ENCODE measurements around the gene AKAP12. TPM values are rescaled to one million over a fixed set of nuclear protein-coding genes. Genes with fewer than 3 reads are reported as not detected.

AKAP12 gene
- polyA plus RNA-seq, 1 donor from 2014 or later = 21.5 TPM

DNA sequence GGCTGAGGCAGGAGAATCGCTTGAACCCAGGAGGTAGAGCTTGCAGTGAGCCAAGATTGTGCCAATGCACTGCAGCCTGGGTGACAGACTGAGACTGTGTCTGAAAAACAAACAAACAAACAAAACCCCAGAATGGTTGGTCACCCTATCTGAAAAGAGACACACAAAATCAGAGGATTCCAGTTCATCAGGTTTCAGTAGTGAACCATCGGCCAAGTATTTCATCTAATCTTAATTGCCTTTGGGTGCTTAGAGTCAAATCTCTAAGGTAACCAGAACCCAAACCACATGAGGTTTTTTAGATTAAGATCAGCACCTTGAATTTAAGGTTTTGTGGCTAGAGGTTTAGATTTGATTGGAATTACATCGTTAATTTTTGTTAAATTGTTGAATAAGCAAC, 159.9 kb downstream of the AKAP12 start:
- Histone ChIP-seq H3K79me2 (replicated peaks; ENCODE audit: insufficient read depth, low read length) (peaks cover 72% of the 10 kb centered on the region), H3K9me2 (ENCODE audit: insufficient read depth, low read length) (no peaks in the 10 kb centered on the region), H3K9ac (ENCODE audit: low read length) (no peak overlapping the region), H3F3A (ENCODE audit: insufficient read depth, low read length, poor library complexity, severe bottlenecking) (no peaks in the 10 kb centered on the region), H3K9me3 (ENCODE audit: low read length) (no peaks in the 10 kb centered on the region), H4K20me1 (ENCODE audit: insufficient read depth) (no peaks in the 10 kb centered on the region), H3K27me3 (ENCODE audit: insufficient read depth, low read depth, low read length) (no peaks in the 10 kb centered on the region), H3K4me3 (ENCODE audit: low read length) (no peak overlapping the region), H2AFZ (ENCODE audit: low read depth, low read length) (no peak overlapping the region), H3K36me3 (ENCODE audit: insufficient read depth, low read length) (no peaks in the 10 kb centered on the region), H3K27ac (ENCODE audit: low read length) (no peak overlapping the region), H3K4me2 (ENCODE audit: low read length) (no peak overlapping the region)
- TF ChIP-seq RAD21 (conservative IDR thresholded peaks at IDR 0.05) = no peak
- TF ChIP-seq SMC3 (conservative IDR thresholded peaks at IDR 0.05; ENCODE audit: poor library complexity) = no peak
- no peak for TF ChIP-seq EZH2 (IDR thresholded peaks at IDR 0.05; ENCODE audit: borderline replicate concordance, insufficient read depth, low read length, poor library complexity, severe bottlenecking)
- TF ChIP-seq, protein P1, sequence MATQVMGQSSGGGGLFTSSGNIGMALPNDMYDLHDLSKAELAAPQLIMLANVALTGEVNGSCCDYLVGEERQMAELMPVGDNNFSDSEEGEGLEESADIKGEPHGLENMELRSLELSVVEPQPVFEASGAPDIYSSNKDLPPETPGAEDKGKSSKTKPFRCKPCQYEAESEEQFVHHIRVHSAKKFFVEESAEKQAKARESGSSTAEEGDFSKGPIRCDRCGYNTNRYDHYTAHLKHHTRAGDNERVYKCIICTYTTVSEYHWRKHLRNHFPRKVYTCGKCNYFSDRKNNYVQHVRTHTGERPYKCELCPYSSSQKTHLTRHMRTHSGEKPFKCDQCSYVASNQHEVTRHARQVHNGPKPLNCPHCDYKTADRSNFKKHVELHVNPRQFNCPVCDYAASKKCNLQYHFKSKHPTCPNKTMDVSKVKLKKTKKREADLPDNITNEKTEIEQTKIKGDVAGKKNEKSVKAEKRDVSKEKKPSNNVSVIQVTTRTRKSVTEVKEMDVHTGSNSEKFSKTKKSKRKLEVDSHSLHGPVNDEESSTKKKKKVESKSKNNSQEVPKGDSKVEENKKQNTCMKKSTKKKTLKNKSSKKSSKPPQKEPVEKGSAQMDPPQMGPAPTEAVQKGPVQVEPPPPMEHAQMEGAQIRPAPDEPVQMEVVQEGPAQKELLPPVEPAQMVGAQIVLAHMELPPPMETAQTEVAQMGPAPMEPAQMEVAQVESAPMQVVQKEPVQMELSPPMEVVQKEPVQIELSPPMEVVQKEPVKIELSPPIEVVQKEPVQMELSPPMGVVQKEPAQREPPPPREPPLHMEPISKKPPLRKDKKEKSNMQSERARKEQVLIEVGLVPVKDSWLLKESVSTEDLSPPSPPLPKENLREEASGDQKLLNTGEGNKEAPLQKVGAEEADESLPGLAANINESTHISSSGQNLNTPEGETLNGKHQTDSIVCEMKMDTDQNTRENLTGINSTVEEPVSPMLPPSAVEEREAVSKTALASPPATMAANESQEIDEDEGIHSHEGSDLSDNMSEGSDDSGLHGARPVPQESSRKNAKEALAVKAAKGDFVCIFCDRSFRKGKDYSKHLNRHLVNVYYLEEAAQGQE (IDR thresholded peaks at IDR 0.05; ENCODE audit: borderline replicate concordance) = no peak
- no peak for TF ChIP-seq TAF1 (IDR thresholded peaks at IDR 0.05; ENCODE audit: low read depth)
- TF ChIP-seq, protein P2, sequence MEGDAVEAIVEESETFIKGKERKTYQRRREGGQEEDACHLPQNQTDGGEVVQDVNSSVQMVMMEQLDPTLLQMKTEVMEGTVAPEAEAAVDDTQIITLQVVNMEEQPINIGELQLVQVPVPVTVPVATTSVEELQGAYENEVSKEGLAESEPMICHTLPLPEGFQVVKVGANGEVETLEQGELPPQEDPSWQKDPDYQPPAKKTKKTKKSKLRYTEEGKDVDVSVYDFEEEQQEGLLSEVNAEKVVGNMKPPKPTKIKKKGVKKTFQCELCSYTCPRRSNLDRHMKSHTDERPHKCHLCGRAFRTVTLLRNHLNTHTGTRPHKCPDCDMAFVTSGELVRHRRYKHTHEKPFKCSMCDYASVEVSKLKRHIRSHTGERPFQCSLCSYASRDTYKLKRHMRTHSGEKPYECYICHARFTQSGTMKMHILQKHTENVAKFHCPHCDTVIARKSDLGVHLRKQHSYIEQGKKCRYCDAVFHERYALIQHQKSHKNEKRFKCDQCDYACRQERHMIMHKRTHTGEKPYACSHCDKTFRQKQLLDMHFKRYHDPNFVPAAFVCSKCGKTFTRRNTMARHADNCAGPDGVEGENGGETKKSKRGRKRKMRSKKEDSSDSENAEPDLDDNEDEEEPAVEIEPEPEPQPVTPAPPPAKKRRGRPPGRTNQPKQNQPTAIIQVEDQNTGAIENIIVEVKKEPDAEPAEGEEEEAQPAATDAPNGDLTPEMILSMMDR (IDR thresholded peaks at IDR 0.05; ENCODE audit: poor library complexity, severe bottlenecking) = no peak

DNA sequence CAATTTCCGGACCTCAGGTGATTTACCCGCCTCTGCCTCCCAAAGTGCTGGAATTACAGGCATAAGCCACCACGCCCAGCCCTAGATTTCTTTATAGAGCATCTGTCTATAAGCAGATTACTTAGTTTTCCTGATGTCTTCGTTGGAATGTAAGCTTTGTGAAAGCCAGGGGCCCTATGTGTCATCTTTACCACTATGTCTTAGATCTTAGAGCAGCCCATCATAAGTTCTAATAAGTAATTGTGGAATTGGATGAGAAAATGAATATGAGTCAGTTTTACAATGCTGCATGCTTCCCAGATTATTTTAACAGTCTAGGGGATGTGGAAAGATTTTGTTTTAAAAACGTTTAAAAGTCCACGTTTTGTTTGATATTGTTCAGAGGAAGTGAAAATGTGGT, 160.7 kb downstream of the AKAP12 start:
- no peaks in the 10 kb centered on the region for H3K27me3 ChIP-seq (ENCODE audit: insufficient read depth, low read depth, low read length)
- H3K9ac ChIP-seq (ENCODE audit: low read length) = no peak overlapping the region
- peaks cover 64% of the 10 kb centered on the region for H3K79me2 ChIP-seq (replicated peaks; ENCODE audit: insufficient read depth, low read length)
- no peak overlapping the region for H3K4me3 ChIP-seq (ENCODE audit: low read length)
- H4K20me1 ChIP-seq (ENCODE audit: insufficient read depth) = no peaks in the 10 kb centered on the region
- H3F3A ChIP-seq (ENCODE audit: insufficient read depth, low read length, poor library complexity, severe bottlenecking) = no peaks in the 10 kb centered on the region
- H3K36me3 ChIP-seq (ENCODE audit: insufficient read depth, low read length) = no peaks in the 10 kb centered on the region
- no peak overlapping the region for H3K4me2 ChIP-seq (ENCODE audit: low read length)
- TF ChIP-seq TAF1 (IDR thresholded peaks at IDR 0.05; ENCODE audit: low read depth) (no peak), POLR2AphosphoS5 (IDR thresholded peaks at IDR 0.05) (no peak), RAD21 (conservative IDR thresholded peaks at IDR 0.05) (no peak)
- TF ChIP-seq, protein P2 (IDR thresholded peaks at IDR 0.05; ENCODE audit: poor library complexity, severe bottlenecking) = no peak
- H2AFZ ChIP-seq (ENCODE audit: low read depth, low read length) = no peak overlapping the region
- no peaks in the 10 kb centered on the region for H3K9me3 ChIP-seq (ENCODE audit: low read length)
- H3K27ac ChIP-seq (ENCODE audit: low read length) = no peak overlapping the region
- H3K9me2 ChIP-seq (ENCODE audit: insufficient read depth, low read length) = no peaks in the 10 kb centered on the region

Measured in neural cell (in vitro differentiated cells).